Testis (tissue), 2 donors: ENCODE results near the gene ADPGK.

Source experiments
- POLR2A ChIP-seq: fragments of 450-650 bp; IDR thresholded peaks from one replicate; pipeline ENCODE4 v1.6.1; 2017; ENCODE audit warnings: antibody characterized with exemption, mild to moderate bottlenecking, moderate library complexity
- TF ChIP-seq, protein P1 (sequence below), 3 experiments: fragments of 450-650 bp in 2 of 3; fragments of 200-600 bp in 1 of 3; sonication (generic) in 1 of 3; IDR thresholded peaks; one replicate each; pipeline ENCODE4 v1.5.1; 2016 to 2019; ENCODE audit warnings: antibody characterized with exemption in 3 of 3, mild to moderate bottlenecking in 2 of 3, moderate library complexity in 1 of 3

DNA sequence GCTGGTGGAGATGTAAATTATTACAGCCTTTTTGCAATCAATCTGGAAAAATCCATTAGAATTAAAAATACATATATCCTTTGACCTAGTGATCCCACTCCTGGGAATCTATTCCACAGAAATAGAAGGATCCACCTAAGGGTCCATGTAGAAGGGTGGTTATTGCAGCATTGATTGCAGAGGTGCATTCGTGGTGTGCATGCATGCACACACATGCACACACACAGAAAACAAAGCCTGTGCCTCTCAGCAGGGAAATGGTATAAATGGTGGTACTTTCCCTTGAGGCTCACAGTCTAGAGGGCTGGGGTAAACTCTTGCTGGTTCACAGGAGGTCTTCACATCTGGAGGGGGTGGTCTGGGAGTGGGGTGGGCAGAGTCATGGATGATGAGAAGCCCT lies 19.4 kb upstream of the ADPGK start:
- TF ChIP-seq, protein P1, sequence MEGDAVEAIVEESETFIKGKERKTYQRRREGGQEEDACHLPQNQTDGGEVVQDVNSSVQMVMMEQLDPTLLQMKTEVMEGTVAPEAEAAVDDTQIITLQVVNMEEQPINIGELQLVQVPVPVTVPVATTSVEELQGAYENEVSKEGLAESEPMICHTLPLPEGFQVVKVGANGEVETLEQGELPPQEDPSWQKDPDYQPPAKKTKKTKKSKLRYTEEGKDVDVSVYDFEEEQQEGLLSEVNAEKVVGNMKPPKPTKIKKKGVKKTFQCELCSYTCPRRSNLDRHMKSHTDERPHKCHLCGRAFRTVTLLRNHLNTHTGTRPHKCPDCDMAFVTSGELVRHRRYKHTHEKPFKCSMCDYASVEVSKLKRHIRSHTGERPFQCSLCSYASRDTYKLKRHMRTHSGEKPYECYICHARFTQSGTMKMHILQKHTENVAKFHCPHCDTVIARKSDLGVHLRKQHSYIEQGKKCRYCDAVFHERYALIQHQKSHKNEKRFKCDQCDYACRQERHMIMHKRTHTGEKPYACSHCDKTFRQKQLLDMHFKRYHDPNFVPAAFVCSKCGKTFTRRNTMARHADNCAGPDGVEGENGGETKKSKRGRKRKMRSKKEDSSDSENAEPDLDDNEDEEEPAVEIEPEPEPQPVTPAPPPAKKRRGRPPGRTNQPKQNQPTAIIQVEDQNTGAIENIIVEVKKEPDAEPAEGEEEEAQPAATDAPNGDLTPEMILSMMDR (IDR thresholded peaks at IDR 0.05), result no peak
- no peak for TF ChIP-seq POLR2A
